Bronchial epithelial cell (primary cell): ENCODE results near the gene OR6C3. TPM values are rescaled to one million over a fixed set of nuclear protein-coding genes. Genes with fewer than 3 reads are reported as not detected.
"Not testable (repeated sequence)": the region's sequence is repeated elsewhere in the genome, so short reads cannot be mapped to it uniquely, and the experiment has no call there.

Experiments used
- DNase-seq: peaks from one replicate; pipeline ENCODE4 v3.0.0-alpha.2; 2010; ENCODE audit warnings: low read depth
- FAIRE-seq: peaks from 2 replicates; lab custom pipeline; 2011; peaks lifted over from hg19 to GRCh38; lab: Jason Lieb, UNC
- H3K27me3 ChIP-seq: 2 replicates; pipeline ENCODE4 v1.5.1; 2011; ENCODE audit warnings: low read length; ENCODE audit not compliant: control insufficient read depth, insufficient read depth
- H3K36me3 ChIP-seq: 2 replicates; pipeline ENCODE4 v1.5.1; 2011; ENCODE audit warnings: low read length; ENCODE audit not compliant: control insufficient read depth, insufficient read depth
- H3K4me3 ChIP-seq: 2 replicates; pipeline ENCODE4 v1.5.1; 2011; ENCODE audit warnings: mild to moderate bottlenecking, low read depth, low read length, control low read depth
- CTCF ChIP-seq: IDR thresholded peaks from 2 replicates; pipeline ENCODE4 v1.5.1; 2011; ENCODE audit warnings: mild to moderate bottlenecking, moderate library complexity, low read length, control low read depth, inconsistent platforms; ENCODE audit not compliant: insufficient read depth, severe bottlenecking
- total RNA-seq: library from RNA; depleted of rRNA; stranded (reverse); fragments of >200 nt; gene quantifications from 2 replicates; pipeline ENCODE4 v1.2.1, GENCODE V29; 2014

Gene OR6C3
- not detected in 2 replicates for total RNA-seq

GRCh38 chr12:55330446-55330845, at the start of gene OR6C3:
Gene OR6C3 (plus strand): TSS chr12:55330746. CDS start chr12:55331701, 955 bp downstream.
- Histone ChIP-seq H3K27me3 (no peaks in the 10 kb centered on the region), H3K4me3 (no peak within 1 kb of the TSS), H3K36me3 (no peaks in the 10 kb centered on the region)
- no peak for DNase-seq
- FAIRE-seq = no peak
- no peak for TF ChIP-seq CTCF

- DNase-seq (no peak), FAIRE-seq (no peak)
- no peak overlapping the region for H3K4me3 ChIP-seq
- no peaks in the 10 kb centered on the region for H3K36me3 ChIP-seq
- no peak for TF ChIP-seq CTCF
- no peaks in the 10 kb centered on the region for H3K27me3 ChIP-seq
Measured at GRCh38 chr12:55280991-55281390, 49.6 kb upstream of the OR6C3 start.

GRCh38 chr12:55289999-55290398, 40.5 kb upstream of the OR6C3 start:
- no peaks in the 10 kb centered on the region for H3K36me3 ChIP-seq
- TF ChIP-seq CTCF = no peak
- no peak for FAIRE-seq
- no peak overlapping the region for H3K4me3 ChIP-seq
- H3K27me3 ChIP-seq = no peaks in the 10 kb centered on the region
- no peak for DNase-seq

GRCh38 chr12:55296469-55296868, 34.1 kb upstream of the OR6C3 start, which contains the start of gene OR6C6:
Gene OR6C6 (minus strand): TSS chr12:55296569. CDS start chr12:55295232, 1,337 bp downstream.
- no peaks in the 10 kb centered on the region for H3K27me3 ChIP-seq
- no peak for DNase-seq
- no peak within 1 kb of the TSS for H3K4me3 ChIP-seq
- TF ChIP-seq CTCF = no peak
- H3K36me3 ChIP-seq = no peaks in the 10 kb centered on the region
- FAIRE-seq = no peak

- Histone ChIP-seq H3K4me3 (no peak within 1 kb of the TSS), H3K27me3 (no peaks in the 10 kb centered on the region), H3K36me3 (no peaks in the 10 kb centered on the region)
- no peak for DNase-seq
- FAIRE-seq = no peak
- no peak for TF ChIP-seq CTCF
Measured at GRCh38 chr12:55314043-55314442, 16.5 kb upstream of the OR6C3 start, which contains the start of gene OR6C1. Gene OR6C1 (plus strand): TSS chr12:55314343. CDS start chr12:55320600, 6,257 bp downstream.

- no peak for FAIRE-seq
- Histone ChIP-seq H3K36me3 (no peaks in the 10 kb centered on the region), H3K27me3 (no peaks in the 10 kb centered on the region), H3K4me3 (no peak overlapping the region)
- no peak for DNase-seq
- TF ChIP-seq CTCF = no peak
Measured at GRCh38 chr12:55320201-55320600, 10.3 kb upstream of the OR6C3 start.

- not testable (repeated sequence) for FAIRE-seq
Measured at GRCh38 chr12:55325801-55326200, 4.7 kb upstream of the OR6C3 start.

More at GRCh38 chr12:55325801-55326200, 4.7 kb upstream of the OR6C3 start:
- H3K27me3 ChIP-seq, H3K36me3 ChIP-seq, H3K4me3 ChIP-seq, DNase-seq: not testable (repeated sequence)
